Measurements from ENCODE around the gene UNC45A.
A peak's percentile ranks its signal among the peaks of the same experiment; 100 is the strongest.
"Not testable (repeated sequence)": the region's sequence is repeated elsewhere in the genome, so short reads cannot be mapped to it uniquely, and the experiment has no call there.

The UNC45A gene

DNA sequence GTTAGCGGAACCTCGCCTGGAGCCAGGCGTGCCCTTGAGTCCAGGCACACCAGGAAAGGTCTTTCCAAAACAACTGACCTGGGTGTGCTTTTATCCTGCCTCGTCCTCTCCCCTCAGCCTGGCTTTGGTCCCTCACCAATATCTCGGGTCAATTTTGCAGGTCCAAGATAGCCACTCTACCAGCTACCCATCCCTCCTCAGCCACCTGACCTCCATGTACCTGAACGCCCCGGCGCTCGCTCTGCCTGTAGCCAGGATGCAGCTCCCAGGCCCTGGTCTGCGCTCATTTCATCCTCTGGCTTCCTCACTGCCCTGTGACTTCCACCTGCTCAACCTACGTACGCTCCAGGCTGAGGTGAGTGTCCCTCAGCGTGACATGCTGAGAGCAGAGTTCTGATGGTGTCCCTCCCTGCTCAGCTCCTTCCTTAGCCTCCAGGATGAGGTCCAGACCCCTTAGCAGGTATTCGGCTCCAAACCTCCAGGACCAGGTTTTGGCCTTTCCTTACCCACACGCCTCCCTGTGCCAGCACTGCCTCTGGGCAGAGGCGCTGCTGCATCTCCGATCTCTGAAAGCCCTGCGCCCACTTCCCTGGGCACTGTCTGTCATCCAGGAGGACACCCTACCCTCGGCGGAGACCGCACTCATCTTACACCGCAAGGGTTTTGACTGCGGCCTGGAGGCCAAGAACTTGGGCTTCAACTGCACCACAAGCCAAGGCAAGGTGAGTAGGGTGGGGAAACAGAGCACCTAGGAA is 16.9 kb upstream of the UNC45A start:
- no peak for DNase-seq

DNA sequence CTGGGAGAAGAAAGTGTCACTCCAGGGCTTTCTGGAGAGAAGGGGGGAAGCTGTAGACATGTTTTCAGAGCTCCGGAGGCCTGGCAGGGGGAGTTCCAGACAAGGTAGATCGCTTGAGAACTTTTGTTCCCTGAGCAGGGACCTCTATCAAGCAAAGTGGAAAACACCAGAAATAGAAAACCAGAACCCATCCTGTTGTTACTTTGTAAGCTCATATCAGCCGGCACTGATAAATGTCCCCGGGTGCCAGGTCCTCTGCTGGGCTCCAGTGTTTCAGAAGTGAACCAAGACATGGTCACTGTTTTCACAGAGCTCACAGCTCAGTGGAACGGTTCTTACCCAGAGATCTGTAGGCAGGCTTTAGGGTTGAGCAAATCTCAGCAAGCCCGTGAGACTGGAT is 16.2 kb upstream of the UNC45A start:
- DNase-seq = no peak

DNA sequence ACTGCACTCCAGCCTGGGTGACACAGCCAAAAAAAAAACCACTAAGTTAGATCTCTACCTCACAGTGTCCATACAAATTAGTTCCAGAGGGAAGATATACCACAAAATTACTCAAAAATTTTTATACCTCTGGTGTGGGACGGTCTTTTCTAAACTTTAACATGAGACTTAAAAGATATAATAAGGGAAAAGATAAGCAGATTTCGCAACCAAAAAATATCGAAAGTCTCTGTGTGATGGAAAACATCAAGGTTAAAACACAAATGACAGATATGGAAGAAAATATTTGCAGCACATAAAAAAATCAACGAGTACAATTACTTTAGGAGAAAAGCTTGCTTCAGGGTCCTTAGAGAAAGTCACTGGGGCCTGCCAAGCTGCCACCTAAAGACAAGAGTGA is 13.2 kb upstream of the UNC45A start:
- no peak for DNase-seq

DNA sequence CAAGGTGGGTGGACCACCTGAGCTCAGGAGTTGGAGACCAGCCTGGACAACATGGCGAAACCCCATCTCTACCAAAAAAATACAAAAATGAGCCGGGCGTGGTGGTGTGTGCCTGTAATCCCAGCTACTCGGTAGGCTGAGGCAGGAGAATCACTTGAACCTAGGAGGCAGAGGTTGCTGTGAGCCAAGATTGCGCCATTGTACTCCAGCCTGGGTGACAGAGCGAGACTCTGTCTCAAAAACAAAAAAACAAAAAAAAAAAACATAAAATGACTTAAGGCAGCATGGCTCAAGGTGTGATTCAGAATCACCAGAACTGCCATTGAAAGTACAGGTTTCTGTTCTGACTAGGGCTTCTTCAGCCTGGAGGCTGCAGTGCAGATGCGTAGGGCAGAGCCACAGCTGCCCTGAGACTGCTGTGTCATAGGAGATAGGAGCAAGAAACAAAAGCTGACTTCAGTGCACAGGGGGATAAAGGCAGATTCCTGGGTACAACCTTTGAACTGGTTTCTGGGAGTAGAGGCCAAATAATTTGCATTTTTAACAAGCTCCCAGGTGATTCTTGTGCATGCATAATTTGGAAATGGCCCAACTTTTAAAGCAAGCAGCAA is 12.3 kb upstream of the UNC45A start:
- not testable (repeated sequence) for DNase-seq

DNA sequence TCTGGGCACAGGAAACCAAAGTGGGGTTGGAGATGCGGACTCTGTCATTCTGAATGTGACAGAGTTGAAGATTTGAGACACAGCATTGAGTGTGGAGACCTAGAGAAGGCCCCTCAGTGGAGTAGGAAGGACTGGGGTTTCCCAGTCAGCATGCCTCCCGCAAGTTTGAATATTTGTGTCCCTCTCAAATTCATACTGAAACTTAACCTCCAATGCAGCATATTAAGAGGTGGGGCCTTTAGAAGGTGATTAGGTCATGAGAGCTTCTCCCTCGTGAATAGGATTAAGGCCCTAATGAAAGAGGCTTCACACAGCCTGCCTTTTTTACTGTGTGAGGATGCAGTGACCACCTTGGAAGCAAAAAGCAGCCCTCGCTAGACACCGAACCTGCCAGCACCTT is 10.7 kb upstream of the UNC45A start:
- no peak for DNase-seq

DNA sequence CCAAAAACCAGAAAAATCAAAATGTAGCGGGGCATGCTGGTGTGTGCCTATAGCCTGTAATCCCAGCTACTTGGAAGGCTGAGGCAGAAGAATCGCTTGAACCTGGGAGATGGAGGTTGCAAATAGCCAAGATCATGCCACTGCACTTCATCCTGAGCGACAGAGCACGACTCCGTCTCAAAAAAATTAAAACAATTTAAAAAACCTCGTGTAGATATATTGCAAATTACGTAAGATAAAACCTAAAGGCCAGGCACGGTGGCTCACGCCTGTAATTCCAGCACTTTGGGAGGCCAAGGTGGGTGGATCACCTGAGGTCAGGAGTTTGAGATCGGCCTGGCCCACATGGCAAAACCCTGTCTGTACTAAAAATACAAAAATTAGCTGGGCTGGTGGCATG is 8.3 kb upstream of the UNC45A start:
- not testable (repeated sequence) for DNase-seq

DNA sequence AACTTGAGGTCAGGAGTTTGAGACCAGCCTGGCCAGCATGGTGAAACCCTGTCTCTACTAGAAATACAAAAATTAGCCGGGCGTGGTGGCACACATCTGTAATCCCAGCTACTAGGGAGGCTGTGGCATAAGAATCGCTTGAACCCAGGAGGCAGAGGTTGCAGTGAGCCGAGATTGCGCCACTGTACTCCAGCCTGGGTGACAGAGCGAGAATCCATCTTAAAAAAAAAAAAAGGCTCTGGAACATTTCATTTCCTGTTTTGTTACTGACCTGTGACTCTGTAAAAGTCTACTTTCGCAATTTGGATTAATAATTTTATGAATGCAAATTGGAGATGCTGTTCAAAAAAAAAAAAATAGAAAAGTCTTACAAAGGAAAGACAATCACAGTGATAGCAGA is 7.0 kb upstream of the UNC45A start:
- DNase-seq = not testable (repeated sequence)

DNA sequence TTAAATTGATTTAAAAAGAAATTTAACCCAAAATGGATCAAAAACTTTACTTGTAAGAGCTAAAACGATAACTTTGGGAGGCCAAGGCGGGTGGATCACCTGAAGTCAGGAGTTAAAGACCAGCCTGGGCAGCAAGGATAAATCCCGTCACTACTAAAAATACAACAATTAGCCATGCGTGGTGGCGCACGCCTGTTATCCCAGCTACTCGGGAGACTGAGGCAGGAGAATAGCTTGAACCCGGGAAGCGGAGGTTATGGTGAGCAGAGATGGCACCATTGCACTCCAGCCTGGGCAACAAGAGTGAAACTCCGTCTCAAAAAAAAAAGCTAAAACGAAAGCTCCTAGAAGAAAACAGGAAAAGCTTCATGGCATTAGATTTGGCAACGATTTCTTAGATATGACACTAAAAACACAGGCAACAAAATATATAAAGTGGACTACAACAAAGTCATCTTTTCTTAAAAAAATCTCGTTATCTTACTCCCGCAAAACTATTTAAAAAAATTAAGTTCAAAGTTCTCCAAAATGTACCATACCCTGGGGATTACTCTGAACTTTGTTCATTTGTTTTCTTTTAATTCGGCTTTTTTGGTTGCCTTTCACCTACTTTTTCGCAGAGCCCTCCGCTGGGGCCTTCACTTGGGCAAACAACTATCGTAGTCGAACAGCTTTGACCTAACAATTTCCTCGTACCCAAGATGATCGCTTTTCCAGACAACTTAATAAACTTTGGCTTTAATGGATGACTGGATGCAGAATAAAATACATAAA is 5.7 kb upstream of the UNC45A start:
- no peak for DNase-seq

DNA sequence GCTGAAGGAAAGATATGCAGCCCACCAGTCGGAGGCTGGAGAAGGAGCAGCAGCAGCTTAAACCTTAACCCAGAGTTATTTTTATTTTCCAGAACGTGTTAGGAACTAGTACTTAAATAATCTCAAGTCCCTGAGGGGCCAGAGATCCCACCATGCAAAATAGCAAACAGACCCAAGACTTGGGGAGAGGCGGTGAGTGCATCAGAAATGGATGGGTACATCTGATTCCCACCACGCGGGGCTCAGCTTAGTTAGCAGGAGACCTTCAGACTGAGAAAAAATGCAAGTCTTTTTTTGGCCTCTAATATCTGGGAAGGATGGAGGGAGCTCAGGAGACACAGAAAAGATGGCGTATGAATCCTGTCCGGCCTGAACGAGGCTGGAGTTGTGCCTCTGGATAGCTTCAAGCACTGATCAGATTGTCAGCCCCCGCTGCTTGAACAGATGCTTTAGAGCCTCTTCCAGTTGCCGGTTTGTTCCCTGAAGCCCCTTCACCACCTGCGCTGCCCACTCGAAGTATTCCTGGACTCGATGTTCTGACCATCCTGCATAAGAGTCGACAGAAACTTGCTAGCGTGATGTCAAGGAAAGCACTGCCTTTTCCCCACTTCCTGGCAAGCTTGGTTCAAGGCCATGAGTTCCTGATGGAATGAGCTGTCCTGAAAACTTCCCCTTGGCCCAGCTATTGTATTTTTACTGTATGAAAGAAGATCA is 4.1 kb upstream of the UNC45A start:
- no peak for DNase-seq

DNA sequence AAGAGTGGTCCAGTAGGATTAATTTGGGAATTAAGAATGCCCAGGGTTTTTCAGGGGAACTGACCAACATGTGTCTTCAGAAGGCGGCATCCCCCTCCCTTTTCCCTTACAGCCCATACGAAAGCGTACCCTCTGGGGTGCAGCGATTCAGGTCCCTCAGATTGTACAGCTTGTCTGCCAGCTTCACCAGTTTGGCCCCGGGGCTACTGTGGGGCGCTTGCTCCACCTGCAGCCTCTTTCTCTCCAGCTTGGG is 3.6 kb upstream of the UNC45A start:
- no peak for DNase-seq

DNA sequence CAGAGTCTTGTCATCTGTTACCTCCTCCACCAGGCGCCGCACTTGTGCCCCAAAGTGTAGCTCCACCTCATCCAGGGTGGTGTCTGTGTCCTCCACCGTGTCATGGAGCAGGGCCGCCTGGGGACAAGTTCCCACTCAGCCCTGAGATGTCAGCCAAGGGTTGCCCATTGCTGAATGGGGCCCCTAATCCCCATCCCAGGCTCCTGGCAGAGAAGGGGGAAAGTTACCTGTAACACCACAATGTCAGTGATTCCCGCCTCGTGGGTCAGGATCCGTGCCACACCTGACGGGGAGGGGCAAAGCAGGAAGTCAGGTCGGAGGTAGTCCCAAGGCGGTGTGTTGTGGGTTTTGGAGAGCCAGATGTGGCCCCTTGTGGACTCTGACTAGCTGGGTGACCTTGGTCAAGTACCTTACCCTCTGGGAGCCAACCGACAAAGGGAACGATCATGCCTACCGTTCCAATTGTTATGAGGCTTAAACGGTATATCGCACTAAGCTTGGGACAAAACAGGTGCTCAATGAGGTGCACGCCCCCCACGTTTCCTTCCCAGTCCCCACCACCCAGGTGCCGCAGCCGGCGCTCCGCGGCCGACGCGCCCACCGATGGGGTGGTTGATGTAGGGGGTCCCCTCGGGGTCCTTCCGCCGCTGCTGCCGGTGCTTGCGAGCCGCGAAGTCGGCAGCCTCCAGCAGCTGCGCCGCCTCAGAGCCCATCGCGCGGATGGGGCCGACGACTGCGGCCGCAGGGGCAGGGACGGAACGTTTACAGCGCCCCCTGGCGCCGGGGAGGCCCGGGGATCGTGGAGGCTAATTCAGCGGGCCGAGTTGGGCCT is 3.0 kb upstream of the UNC45A start, which contains the start of gene HDDC3:
HDDC3 (minus strand) TSS at position 722 of the 832 bp plus-strand sequence; CDS start at position 713, 9 bp downstream.
- DNase-seq = peak; percentile 96

DNA sequence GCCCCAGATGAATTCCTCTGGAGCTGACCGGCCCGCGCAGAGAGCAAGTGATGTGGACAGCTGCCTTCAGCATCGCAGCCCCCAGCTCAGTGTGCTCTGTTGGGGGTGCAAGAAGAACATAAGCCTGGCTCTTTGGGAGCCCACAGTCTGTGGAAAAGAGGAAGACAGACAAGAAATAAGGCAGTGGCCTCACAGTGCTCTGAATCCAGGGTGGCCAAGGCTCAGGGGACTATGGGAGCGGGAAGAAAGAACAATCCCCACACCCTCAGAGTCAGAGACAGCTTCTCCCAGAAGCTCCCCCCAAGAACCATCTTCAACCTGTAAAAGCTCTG is 2.5 kb upstream of the UNC45A start:
- no peak for DNase-seq

DNA sequence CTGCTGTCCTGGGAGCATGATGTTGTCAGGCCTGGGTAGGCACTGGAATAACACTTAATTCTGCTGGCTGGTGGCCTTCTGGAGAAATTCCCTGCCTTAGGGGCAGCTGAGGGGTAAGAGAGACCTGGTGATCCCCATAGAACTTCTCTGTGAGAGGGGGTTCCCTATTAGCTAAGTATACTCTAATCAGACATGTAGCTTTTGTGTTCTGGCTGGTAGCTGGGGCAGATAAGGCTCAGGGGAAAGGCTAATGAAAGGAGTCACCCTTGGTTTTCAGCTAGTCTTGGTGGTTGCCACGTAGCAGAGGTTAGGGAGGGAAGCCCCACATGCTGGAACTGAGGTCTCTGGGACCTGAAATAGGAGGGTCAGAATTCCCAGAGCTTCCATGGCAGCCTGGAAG is 1.8 kb upstream of the UNC45A start:
- no peak for DNase-seq

DNA sequence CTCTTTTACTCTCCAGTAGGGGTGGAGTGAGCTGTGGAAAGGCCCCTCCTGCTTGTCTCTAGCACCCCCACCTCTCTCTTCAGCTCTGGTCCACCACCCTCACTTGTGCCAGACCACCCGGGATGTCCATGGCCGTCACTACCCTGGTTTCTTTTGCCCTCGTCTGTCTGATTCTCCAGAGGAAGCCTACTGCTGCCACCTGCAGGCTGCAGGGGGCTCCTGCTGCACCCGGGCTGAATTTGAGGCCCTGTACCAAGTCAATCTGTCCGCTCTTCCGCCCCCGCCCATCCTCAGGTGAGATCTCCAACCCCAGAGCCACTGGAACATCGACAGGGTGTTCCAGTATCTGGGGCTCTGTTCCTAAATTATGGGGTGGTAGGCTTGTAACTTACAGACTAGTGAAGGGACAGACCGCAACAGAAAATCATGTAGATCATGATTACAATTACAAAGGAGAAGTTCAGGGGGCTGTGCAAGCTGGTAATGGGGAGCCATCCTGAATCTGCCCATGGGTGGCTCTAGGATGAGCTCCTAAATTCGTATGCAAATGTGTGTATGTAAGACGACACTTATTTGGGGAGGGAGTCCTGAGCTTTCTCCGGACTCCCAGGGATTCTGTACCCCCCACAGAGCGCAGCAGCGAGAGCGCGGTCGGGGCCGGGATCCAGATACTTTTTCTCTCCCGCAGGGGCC is 683 bp upstream of the UNC45A start:
- DNase-seq = peak; percentile 88

DNA sequence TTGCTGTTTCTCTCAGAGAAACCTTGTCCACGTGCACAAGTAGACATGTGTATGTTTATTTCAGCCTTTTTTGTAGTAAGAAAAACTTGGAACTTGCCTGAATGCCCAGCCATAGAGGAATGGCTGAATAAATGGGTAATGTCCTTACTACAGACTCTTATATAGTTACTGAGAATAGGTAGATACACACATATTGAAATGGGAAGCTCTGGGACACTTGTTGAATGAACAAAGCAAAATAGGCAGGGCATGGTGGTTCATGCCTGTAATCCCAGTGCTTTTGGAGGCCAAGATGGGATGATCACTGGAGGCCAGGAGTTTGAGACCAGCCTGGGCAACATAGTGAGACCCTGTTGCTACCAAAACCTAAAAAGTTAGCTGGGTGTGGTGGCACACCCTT is 1.7 kb downstream of the UNC45A start:
- no peak for DNase-seq

DNA sequence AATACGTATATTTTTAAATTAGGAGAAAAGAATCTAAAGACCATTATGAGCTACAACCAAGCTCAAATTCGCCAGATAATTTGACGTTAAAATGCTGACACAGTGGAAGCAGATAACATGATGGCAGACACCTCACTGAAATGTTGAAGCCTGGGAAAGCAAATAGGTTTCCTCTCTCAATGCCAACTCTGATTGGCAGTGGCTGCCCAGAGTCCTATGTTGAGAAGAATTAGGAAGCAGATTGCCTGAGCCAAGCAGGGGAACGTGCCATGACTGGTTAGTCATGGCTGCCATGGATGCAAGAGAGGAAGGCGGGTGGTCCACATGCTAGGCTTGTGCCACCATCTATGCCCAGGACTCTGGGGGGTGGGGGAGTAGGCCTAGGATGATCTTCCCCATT is 3.2 kb downstream of the UNC45A start:
- DNase-seq = no peak

DNA sequence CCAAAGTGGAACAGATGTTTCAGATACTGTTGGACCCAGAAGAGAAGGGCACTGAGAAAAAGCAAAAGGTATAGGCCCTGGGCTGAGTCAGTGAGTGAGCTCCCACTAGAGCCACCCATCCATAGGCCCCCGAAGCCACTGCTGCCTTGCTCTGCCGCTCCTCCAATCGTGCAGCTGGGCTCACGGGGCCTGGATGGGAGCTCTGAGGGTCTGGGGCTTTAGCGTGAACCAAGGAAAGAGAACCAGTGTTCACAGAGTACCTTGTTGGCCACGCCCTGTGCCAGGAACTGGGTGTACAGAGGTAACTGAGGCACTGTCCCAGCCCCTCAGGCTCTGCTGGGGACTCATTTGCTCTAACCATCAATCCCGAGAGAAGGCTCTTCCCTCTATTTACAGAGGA is 4.7 kb downstream of the UNC45A start:
- no peak for DNase-seq

DNA sequence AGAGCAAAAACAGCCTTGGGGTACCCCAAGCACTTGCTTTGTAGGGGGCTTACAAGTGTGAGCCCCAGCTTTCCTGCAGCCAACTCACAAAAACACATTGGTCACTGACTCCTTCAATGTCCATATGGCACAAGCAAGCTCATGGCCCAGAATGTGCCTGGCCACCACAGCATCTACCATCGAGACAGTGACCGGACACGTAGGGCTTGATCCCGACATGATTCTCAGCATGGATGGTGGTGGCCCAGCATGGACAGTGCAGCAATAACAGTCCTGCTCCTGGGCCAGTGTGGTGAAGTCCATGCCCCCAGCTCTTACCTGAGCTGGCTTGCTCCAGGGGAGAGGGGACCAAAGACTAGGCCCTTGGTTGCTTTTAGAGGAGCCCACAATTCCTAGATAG is 6.0 kb downstream of the UNC45A start:
- DNase-seq = no peak

DNA sequence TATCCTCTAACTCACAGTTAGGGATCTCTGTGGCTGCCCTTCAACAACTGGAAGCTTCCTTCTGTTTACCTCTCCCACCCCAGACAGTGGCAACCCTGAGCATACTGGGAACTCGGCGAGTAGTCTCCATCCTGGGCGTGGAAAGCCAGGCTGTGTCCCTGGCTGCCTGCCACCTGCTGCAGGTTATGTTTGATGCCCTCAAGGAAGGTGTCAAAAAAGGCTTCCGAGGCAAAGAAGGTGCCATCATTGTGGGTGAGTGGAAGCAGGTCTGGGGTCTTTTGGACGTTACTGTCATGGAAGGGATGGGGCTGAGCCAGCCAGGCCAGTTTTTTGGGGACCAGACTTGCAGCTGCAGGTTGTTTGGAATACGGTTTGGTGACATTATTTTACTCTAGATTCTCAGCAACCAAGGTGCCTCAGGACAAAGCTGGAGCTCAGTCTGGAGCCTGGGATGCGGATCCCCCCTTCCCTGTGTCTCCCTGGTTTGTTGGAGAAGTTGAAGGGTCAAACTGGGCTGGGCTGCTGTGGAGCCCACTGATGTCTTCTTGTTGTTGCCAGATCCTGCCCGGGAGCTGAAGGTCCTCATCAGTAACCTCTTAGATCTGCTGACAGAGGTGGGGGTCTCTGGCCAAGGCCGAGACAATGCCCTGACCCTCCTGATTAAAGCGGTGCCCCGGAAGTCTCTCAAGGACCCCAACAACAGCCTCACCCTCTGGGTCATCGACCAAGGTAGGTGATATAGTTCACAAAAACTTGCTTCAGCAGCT is 7.5 kb downstream of the UNC45A start:
- no peak for DNase-seq

DNA sequence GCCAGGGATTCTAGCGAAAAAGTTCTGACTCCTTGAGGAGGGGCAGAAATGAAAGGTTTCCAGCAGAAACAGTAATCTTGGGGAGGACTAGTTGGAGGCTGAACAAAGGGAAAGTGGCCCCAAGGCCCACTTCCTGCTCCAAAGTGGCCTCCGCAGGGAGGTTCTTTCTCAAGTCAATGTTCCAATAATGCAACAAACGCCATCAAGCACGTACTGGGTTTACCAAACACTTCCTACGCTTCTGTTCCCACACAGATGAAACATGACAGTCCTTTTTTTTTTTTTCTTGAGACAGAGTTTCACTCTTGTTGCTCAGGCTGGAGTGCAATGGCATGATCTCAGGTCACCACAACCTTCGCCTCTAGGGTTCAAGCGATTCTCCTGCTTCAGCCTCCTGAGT is 10.0 kb downstream of the UNC45A start:
- no peak for DNase-seq

DNA sequence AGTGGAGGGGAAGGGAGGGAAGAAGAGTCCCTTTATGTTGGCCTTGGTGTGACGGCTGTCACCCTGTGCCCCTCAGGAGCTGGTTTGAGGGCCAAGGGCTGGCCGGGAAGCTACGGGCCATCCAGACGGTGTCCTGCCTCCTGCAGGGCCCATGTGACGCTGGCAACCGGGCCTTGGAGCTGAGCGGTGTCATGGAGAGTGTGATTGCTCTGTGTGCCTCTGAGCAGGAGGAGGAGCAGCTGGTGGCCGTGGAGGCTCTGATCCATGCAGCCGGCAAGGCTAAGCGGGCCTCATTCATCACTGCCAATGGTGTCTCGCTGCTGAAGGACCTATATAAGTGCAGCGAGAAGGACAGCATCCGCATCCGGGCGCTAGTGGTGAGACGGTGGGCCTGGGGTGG is 11.5 kb downstream of the UNC45A start:
- DNase-seq = no peak

All from activated CD4-positive, CD25-positive, alpha-beta regulatory T cell treated with anti-CD3 and anti-CD28 coated beads, Interleukin-2, amount 50 U/mL, for 72 hours (primary cell).